CD4-positive, alpha-beta T cell treated with Interleukin-6 for 4 hours (primary cell): ENCODE measurements around the gene CEP128.

Experiments
- DNase-seq: peaks from one replicate; pipeline ENCODE4 v3.0.0-alpha.2; 2020; ENCODE audit warnings: mixed read lengths

Gene CEP128

GRCh38 chr14:80658155-80658554 is 283.4 kb downstream of the CEP128 start:
- DNase-seq, result no peak

DNA sequence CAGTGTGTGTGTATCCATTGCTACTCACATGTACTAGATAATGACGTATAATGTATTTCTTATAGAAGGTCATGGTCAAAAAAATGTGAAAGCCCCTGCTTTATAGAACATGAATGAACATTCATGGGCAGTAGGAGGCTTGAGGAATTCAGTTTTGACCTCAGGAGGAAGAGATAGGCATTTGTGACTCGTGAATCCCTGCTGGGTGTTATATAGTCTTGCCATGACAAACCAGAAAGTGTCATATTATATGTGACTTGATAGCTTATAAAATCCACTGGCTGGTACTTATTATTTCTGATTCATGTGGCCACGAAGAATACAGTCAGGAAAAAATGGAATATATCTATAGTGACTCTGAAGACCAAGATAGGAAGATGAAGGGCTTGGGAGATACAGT is 287.6 kb downstream of the CEP128 start:
- no peak for DNase-seq

DNA sequence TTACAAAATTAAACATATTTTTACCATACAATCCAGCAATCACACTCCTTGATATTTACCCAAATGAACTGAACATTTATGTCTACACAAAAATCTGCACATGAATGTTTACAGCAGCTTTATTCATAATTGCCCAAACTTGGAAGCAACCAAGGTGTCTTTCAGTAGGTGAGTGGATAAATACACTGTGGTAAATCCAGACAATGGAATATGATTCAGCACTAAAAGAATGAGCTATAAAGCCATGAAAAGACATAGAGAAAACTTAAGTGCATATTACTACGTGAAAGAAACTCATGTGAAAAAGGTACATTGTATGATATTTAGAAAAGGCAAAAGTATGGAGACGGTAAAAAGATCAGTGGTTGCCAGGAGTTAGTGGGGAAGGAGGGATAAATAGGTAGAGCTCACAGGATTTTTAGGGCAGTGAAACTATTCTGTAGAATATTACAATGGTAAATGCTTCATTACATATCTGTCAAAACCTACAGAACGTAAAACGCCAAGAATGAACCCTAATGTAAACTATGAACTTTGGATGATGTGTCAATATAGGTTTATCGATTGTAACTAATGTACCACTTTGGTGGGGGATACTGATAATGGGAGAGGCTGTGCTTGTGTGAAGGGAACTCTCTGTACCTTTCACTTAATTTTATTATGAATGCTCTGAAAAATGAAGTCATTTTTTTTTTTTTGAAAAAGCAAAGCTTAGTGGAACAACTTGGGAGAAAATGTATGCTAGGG is 295.7 kb downstream of the CEP128 start:
- DNase-seq, result no peak

DNA sequence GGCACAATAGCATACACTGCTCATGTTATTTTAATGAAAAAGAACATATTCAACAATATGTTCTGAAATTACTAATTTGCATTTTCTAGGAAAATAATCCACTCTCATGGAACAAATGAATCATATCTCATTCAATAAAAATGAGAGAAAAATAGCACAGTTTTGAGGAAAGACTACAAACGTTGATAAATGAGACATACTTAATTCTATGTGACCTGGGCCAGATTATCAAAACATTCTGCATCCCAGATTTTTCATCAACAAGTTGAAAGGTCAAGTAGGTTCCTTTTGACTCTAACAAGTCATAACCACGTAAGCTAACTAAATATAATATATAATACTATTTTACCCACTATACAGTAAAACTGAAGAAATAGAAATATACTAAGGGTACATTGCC is 296.7 kb downstream of the CEP128 start:
- DNase-seq, result no peak

- no peak for DNase-seq
These were observed 302.7 kb downstream of the CEP128 start for GRCh38 chr14:80638620-80639515.

GRCh38 chr14:80637756-80638619 is 303.6 kb downstream of the CEP128 start:
- no peak for DNase-seq

DNA sequence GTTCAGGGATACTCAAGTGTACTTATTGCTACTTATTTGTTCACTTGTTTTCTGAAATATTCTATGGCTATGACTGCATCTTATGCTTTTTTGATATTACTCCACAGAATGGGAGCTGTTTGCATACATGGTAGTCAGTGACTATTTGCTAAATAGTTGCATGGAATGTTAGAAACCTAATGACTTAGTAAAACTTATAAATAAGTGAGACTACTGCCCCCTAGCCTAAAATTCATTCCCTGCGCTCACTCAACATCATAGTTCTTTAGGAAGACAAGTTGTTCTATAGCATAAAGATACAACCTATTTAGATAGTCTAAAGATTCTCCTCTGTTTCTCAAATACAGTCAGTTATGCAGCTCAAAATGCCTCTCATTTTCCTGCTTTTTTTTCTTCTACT is 305.5 kb downstream of the CEP128 start:
- DNase-seq, result no peak

- no peak for DNase-seq
These were observed 307.3 kb downstream of the CEP128 start for GRCh38 chr14:80634106-80634758.

GRCh38 chr14:80629606-80630005 is 311.9 kb downstream of the CEP128 start:
- DNase-seq, result no peak

- DNase-seq, result no peak
These were observed 313.0 kb downstream of the CEP128 start for GRCh38 chr14:80628547-80628946.

DNA sequence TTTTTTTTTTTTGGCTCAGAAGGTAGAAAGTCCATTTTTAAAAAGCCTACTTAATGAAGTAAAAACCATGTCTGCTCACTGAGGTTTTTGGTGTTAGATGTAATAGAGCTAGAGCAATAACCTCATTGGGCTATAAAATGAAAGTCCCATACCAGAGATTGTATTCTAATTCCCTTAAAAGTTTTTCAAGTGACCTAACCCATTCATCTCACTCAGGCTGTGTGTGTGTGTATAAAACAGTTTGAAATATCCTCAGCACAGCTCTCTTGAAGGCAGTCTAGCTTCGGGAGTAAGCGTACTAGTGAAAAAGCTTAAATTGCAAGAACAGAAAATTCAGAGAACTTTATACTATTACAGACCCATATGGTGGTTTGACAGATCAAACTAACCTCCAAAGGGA is 313.8 kb downstream of the CEP128 start:
- no peak for DNase-seq

DNA sequence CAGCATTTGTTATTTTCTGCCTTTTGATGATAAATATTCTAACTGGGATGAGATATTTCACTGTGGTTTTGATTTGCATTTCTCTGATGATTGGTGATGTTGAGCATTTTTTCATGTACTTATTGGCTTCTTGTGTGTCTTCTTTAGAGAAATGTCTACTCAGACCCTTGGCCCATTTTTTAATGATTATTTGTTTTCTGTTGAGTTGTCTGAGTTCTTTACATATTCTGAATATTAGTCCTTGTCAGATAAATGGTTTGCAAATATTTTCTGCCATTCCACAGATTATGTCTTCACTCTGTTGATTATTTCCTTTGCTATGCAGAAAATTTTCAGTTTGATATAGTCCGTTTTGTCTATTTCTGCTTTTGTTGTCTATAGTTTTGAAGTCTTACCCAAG is 317.0 kb downstream of the CEP128 start:
- DNase-seq, result no peak

- no peak for DNase-seq
These were observed 319.8 kb downstream of the CEP128 start for GRCh38 chr14:80621701-80622100.

GRCh38 chr14:80620434-80620833 is 321.1 kb downstream of the CEP128 start:
- DNase-seq, result no peak

GRCh38 chr14:80618751-80619329 is 322.7 kb downstream of the CEP128 start:
- DNase-seq, result no peak

DNA sequence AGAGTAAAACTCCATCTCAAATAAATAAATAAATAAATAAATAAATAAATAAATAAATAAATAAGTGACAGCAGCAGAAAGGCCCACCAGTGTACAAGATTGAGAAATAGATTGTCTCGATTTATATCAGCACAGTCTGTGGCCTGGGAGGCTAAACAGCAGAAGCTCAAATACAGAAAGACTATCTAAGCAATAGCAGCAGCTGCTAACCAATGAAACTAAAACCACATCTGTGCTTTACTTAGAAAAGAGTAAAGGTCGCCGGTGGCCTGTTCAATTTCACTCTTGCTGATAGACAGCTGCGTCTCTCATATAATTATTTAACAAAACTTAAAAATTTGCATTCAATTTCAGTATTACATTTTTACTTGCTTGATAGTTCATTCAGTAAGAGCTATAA is 325.7 kb downstream of the CEP128 start:
- no peak for DNase-seq

DNA sequence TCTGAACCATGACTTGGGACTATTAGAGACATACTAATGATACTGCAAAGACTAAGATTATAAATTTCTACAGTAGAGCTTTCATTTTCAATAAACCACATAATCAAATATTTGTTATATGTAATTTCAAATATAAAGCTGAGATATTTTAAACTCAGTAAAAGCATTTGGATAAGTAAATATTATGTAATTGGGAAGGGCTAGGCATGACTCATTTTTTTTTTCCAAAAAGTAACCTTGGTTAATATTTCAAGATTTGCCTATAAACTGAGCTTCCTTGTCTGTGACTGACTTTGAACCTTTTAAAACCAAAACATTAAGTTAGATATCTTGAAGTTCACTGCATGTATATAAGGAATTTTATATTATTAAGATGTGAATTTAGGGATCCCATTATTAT is 332.5 kb downstream of the CEP128 start:
- DNase-seq, result no peak

DNA sequence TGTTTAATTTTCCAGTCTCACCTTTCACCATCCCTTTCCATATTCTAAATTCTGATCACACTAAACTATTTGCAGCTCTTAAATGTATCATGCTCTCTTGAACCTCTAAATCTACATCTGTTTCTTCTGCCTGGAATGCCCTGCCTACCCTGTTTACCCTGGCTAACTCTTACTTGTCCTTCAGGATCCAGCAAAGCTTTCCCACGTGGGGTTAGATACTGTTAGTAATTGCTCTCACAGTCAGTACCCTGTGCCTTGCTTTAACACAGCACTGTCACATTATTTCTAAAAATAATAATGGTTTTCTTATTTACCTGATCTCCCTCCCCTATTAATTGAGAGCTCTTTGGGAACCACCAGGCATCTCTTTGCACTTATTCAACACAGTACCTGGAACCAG is 333.0 kb downstream of the CEP128 start:
- no peak for DNase-seq

DNA sequence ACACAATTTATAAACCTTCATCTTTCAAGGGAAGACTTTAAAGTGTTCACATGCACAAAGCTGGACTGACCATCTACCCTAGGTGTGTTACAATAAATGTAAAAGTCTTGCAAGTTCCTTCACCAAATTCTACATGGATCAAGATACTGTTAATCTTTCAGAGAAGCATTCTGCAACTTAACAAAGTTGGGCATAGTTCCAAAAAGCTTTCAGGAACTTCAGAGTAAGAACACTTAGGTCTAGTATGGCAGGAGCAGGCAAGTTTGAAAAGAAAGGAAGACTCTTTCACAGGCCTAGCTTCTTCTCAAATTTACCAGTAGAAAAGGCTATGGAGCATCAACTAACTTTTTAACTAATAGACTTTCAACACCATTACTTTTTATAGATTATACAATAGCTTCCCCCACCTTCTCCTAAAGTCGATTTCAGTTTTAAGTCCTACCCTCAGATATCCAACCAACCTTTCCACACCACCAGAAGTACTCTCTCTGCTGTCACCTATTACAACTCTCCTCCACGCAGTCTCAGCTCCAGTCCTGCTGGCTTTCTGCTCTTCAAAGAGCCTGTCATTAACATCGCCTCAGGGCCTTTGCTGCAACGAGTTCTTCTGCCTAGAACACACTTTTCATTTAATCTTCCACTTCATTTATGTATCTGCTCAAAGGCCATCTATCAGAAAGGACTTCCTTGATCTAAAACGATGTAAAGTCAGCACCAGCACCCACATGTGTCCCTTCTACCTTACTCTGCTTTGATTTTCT is 333.9 kb downstream of the CEP128 start:
- no peak for DNase-seq

DNA sequence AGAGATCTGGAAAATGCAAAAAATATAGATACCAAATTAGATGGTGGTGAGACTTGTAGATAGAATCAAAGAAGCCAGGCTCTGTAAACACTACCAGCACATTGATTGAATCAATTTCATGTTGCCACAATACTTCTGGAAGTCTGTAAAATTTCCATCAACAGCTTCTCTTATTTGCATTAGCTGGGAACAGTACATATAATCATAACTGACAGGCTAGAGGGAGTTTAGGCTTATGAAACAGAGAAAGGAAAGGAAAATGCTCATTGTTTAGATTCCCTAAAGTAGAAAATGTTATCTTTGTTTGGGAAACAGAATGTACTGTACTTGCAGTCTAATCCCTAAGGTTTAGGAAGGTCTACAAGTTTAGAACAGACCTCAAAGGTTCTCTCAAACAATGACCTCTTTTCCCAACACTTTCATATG is 335.2 kb downstream of the CEP128 start:
- DNase-seq, result no peak

GRCh38 chr14:80605536-80605935 is 336.0 kb downstream of the CEP128 start:
- DNase-seq, result no peak
